Activated CD4-positive, CD25-positive, alpha-beta regulatory T cell treated with anti-CD3 and anti-CD28 coated beads, Interleukin-2, amount 50 U/mL, for 24 hours (primary cell): Measurements from ENCODE around the gene IRF2.

Experiments used
- ATAC-seq, 2 donors: fragments of 150-1000 bp; cut with Tn5 transposase; one replicate each; pipeline ENCODE4 v1.10.0; 2021; ENCODE audit warnings: mild to moderate bottlenecking in 1 of 2, moderate library complexity in 1 of 2

Gene IRF2

DNA sequence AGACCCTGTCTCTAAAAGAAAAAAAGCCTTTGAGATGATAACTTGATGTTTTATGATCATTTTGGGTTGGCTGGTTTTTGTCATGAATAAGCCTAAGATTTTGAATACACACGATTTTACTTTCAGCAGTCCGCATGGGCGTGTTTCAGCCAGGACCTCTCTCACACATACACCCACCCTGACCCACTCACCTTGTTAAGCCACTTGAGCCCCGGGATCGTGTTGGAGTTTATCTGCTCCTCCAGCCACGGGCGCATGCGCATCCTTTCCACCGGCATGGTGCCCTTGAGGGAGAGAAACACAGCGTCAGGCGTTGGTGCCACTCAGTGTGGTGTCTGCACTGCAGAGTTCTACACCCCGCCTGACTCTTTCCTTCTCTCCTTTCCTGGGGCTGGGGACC is 45.6 kb downstream of the IRF2 start:
- no peak for ATAC-seq

DNA sequence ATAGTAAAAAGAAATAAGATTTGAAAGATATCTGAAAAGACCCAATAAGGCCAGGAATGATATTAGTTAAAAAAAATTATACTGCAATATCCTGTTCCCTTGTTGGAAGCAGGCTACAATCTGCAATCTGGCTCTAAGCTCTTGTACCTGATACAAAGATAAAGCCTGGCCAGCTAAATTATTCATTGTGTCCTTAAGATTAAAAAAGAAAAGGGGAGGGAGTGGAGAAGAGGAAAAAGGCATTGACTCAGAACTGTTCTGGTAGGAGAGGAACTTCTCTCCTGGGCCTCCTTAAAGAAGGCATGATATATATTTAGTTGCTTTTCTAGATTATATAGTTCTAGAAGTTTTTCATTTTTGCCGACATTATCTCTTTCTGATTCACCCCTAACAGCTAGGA is 46.7 kb downstream of the IRF2 start:
- ATAC-seq: no peak

DNA sequence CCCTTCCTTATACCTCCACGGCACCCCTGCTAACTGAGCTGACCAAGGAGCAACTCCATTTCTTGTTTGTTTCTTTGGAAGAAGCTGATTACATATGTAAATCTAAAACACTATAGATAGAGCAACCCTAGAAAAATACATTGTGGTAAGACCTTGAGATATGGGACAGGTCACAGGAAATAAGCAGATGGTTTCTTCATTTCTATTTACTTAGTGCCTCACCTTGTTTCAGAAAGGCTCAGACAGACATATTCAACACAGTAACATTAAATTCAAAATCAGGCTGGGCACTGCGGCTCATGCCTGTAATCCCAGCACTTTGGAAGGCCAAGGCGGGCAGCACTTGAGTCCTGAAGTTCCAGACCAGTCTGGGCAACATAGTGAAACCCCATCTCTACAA is 47.3 kb downstream of the IRF2 start:
- ATAC-seq: no peak

DNA sequence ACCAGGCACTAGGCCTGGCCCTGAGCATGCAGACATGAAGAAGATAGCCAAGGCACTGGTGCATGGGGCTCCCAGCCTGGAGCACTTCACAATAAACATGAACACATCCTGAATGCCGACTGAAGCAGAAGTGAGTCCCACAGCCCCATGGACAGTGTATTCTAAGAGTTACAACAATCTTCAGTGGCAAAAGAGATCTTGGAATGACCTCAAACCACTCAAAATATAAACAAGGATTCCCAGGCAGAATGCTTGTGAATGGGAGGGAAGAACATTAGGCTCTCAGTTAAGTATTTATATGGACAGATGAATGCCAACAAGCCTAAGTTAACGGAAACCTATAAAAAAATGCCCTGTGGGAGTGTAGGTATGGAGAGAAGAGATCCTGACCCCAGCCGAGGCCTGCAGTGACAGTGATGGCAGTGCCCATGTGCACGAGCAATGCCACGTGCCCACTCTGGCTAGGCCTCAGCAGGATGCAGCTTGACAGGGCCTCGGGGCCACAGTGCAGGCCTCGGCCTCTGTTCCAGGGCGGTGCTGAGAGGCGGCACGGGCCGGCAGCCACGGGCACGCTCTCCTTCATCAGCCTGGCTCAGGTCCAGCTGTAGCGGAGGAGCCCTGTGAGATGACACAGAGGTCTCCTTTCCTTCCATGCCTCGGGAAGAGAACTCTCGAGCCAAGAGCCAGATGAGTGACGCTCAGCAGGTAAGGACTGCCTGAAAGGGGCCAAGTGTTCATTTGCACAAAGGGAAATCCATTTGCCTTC is 49.2 kb downstream of the IRF2 start:
- no peak for ATAC-seq

DNA sequence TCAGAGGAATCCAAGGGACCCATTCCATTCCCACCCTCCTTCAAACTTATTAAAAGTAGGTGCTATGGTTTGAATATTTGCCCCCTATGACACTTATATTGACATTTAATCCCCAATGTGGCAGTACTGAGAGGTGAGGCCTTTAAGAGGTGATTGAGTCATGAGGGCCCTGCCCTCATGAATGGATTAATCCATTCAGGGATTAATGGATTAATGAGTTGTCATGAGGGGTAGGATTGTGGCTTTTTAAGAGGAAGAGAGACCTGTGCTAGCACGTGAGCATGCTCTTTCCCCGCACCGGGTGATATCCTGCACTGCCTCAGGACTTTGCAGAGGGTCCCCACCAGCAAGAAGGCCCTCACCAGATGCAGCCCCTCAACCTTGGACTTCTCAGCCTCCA is 50.1 kb downstream of the IRF2 start:
- ATAC-seq: no peak

DNA sequence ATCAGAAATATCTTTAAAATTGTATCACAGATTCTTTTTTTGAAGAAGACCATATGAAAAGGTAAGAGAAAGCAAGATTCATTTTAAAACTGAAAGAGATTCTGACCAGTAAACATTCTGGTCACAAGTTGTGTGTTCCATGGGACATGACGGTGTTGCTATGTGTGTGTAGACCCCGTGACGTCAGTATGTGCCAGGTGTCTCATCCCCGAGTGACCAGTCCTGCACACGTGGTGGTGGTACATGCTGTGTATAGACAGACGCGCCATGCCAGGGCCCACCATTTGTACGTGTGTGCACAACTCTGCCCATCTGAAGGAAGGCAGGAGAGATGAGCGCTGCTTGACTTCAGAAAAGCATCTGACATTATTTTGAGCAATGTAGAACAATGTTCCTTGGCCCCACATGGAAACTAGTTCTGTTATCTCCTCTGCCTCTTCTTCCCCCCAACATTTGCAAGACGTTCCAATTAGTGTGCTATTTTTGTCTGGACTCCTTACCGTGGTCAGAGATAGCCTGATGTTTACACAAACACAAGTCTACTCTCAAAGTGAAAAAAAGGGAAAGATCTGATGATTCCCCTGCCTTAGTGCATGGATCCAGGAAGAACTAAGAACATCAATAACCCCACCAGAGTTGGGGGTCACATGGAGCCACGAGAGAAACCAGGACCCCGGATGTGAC is 51.2 kb downstream of the IRF2 start:
- no peak for ATAC-seq

DNA sequence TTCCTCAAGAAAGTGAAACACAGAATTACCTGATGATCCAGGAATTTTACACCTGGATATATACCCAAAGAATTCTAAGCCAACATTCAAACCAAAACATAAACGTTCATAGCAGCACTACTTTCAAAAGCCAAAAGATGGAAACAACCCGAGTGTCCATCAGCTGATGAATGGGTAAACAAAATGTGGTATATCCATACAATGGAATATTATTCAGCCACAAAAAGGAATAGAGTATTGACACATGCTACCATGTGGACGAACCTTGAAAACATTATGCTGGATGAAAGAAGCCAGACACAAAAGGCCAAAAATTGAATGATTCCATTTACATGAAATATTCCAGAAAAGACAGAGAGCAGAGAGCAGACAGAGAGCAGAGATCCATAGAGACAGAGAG is 52.0 kb downstream of the IRF2 start:
- ATAC-seq: no peak

DNA sequence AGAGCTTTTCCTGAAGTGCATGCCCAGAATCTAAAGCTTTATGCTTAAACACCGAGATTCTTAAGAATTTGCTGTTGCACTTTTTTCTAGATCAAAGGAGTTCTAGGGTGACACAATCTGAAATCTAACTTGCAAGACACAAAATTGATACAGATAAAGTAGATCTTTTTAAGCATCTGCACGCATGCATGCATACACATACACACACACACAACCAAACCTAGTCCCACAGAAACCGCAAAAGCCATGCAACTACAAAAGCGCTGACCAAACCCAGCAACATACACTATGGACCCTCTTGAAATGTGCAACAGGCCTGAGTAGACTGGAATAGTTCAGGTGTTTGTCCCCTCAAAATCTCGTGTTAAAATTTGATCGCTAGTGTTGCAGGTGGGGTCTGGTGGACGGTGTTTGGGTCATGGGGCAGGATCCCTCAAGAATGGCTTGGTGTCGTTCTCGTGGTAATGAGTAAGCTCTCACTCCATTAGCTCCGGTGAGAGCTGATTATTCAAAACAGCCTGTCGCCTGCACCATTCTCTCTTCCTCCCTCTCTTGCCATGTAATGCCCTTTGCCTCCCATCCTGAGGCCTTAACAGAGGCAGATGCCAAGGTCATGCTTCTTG is 52.7 kb downstream of the IRF2 start:
- ATAC-seq: no peak

DNA sequence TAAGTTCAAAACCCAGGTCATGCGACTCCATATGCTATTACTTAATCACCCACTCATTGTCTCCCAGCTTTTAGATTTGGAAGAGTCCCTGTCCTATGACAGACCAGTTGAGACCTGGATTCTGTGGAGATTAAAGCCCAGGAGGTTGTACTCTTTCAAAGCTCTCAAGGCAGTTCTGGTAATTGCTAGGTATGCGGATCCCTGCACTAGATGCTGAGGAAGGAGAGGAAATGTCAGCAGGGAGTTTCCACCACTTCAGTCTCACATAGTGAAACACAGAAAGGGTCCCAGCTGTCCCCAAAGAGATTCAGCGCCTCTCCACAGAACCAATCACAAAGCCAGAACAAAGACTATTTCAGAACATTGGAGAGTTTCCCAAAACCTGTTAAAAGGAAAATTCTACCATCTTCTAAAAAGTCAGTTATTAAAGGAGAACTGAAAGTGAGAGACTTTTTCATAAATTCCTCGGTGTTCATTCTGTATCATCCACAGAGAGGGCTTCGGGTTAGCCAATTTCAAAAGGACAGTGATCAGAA is 53.4 kb downstream of the IRF2 start:
- no peak for ATAC-seq

DNA sequence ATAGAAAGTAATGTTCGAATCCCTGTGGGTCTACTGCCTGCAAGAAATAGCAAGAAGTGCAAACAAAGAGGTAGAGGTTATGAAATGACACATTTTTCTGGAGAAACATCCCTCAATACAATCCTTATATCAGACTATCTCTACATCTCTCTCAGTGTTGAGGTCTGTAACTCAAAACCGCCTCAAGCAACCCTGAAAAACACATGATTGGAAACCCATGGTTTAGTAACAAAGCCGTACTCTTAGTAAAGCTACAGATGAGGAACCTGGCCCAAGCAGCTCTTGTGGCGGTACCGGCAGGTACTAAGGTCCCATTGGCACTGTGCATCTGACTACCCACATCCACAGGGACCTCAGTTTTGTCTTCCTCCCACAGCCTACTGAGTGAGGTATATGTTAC is 53.9 kb downstream of the IRF2 start:
- ATAC-seq: no peak

DNA sequence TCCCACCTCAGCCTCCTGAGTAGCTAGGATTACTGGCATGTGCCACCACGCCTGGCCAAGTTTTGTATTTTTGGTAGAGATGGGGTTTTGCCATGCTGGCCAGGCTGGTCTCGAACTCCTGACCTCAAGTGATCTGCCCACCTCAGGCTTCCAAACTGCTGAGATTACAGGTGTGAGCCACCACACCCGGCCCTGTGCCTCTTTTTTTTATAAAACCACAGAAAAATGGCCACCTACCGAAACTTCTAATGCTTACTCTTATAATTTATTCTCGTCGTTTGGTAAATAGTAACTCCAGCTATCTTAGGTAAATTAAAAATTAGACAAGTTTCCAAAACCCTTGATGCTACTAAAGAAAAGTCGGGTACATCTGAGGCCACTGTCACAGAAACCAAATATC is 54.4 kb downstream of the IRF2 start:
- ATAC-seq: no peak

DNA sequence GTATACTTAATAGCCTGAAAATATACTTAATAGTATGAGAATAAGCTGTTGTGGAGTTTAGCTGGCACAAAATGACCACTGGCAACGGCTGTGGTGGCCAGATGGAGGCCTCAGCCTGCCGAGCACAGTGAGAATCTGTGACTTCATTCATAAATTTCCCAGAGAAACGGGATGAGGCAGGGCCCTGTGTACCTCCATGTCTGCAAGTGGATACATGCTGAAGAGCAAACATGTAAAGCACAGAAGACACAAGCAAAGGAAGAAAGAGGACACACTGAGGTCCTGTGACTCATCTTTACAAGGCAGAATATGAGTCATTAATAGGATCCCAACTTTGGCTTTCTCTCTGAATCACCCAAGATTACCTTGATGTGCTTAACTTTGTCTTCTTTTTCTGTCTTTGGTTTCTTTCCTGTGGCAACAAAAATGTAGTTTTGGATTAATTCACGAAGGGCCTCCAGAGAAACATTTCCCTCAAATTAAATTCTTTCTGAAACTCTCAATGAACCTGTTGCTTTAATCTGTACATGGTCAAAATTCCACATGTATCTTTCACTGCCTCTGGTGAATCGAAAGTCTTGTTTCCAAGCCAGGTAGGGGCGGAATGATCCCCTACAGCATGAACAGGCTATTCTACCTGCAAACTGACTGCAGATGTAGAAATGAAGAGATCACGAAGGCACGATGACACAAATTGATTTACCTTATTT is 56.4 kb downstream of the IRF2 start:
- ATAC-seq: peak; percentile 86 to 88

DNA sequence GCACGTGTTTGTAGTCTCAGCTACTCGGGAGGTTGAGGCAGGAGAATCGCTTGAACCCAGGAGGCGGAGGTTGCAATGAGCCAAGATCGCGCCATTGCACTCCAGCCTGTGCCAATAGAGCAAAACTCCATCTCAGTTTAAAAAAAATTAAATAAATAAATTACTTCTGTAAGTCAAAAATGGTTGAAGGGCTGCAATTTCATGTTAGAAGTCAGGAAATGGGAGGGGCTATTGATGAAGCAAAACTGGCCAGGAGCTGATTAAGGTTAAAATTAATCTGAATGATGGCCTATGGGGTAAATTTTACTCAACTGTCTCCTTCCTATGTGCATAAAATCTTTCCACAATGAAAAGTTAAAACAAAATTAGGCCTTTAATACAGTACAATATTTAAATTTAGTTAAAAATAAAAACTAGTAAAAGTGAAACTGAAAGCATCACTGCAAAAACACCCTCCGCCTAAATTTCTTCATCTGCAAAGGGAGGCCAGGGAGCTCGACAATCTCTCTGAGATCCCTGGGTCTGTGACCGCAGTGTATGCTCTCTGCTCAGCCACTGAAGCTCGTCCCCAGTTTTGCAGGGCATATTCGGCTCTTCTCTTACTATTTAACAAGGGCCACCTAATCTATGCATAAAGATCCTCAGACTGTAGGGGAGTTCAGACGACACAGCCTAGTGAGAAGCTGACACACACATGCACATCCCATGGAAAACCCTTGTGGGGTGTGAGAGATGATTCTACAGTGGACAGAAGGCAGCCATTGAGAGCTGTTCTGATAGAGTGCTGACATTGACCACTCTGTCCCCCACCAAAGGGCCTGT is 57.2 kb downstream of the IRF2 start:
- peak; percentile 48 to 66 for ATAC-seq

DNA sequence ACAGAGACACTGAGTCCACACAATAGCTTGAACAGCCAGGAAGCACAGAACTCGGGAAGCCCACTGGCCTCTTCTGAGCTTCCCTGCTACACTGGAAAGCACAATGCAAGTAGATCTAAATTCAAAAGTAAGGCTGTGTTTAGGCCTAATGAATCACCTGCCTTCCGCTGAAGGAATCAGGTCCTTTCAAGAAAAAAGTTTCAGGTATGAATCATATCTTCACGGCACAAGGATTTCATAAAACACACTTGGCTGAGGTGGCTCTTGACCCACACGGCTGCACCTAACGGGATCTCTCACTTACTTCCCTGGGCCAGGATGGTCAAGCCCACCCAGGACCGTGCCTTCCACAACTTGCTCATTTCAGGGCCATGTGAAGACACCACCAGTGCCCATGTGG is 59.3 kb downstream of the IRF2 start:
- peak; percentile 15 to 23 for ATAC-seq

DNA sequence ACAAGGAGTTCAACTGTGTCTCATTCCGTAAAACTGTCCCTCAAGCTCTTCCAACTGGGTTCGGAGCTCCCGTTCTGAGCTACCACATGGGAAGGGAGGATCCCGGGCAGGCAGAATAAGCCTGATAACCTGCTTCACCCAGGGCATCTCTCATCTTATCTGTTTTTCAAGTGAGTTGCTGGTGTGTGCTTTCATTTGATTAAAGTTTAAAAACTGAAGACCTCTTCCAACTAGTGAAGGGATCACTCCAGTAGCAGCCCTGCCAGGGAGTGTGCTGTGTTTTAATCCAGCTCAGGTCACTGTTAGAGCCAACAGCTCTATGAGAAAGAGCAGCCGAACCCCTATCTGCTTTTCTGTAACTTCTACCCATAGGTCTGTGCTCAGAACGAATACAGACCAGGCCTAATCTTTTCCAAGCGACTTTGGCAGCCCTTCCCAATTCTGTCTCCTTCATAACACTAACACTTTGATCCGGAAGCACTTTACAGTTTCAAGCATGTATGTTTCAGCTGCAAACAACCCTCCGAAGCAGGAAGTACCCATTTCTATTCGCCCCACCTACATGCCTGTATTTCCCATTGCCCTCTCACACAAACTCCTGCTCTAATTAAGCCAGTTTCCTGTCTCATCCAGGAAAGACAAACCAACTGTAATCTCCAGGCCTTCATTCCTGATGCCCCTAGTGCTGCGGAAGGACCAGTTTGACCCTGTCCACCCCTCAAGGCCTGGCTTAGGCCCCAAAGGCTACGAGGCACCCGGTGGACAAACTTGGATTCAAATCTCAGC is 60.9 kb downstream of the IRF2 start:
- no peak for ATAC-seq

DNA sequence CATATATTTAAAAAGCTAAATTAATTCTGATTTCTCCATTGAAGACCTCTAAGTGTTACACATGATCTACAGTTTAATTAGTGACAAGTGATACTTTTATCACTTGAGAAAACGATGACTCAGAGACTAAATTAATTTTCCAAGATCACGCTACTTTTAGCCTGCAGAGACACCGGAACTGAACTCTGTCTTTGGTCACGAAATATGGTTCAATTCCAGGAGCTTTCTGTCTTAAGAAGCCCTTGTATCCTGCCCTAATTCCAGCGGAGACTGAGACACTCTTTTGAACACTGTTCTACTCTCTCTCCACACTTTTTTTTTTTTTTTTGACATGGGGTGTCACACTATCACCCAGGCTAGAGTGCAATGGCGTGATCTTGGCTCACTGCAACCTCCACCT is 63.6 kb downstream of the IRF2 start:
- ATAC-seq: no peak

DNA sequence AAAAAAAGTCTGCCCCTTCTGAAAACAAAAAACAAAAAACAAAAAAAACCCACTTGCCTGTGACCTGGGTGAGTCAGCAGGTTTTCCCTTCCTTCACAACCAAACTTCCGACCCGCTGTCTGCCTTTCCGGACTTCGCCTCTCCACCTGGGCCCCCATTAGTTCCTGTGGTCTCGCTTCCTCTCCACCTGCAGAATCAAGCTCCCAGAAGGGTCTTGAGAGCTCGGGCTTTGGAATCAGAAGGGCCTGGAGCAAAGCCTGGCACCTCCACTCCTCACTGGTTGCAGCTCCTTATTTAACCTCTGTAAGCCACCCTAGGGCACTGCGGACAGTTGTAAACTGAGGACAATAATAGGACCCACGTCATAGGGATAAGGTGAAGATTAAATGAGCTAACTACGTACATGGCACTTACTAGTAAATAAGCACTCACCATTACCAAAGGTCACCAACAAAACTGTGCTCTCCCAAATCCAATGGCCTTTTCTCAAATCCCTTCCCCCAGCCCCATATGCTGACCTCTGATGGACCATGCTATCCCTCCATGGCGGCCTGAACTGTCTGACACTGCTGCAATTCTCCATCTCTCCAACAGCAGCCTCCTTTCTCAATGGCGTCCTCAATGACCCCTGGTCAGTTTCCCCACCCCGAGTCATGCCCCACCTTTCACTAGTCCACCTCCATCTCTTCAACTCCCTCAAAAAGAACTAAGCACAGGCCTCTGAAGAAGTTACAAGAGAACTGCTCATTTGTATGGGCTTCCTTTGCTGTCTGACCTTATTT is 64.2 kb downstream of the IRF2 start:
- ATAC-seq: peak; percentile 10 to 50

DNA sequence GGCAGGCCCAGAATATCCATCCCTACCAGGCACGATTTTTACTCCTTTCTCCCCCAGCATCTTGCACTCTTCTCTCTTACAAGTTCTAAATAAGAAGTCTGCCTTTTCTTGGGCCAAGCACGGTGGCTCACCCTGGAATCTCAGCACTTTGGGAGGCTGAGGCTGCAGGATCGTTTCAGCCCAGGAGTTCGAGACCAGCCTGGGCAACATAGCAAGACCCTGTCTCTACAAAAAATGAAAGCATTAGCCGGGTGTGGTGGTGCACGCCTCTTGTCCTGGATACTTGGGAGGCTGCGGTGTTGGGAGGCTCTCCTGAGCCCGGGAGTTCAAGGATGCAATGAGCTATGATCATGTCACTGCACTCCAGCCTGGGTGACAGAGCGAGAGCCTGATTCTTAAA is 64.8 kb downstream of the IRF2 start:
- ATAC-seq: peak in 1 of 2 donors; percentile 41

DNA sequence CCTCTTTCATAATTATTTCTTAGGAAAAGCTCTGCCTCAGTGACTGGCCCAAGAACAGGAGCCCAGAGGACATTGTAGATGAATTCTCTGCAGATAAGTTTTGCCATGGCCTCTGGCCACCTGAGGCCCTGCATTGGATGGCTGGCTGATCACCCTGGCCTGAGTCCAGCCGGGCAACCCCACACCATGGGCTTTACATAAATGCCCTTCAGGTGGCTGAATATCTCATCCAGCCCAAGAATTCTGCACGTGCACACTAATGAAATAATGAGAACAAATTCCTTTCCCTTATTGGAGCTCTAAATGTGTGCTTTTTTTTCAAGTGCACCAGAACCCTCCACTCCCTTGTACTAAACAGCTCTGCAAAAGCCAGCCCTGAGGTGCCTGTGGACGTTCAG is 65.7 kb downstream of the IRF2 start:
- no peak for ATAC-seq

DNA sequence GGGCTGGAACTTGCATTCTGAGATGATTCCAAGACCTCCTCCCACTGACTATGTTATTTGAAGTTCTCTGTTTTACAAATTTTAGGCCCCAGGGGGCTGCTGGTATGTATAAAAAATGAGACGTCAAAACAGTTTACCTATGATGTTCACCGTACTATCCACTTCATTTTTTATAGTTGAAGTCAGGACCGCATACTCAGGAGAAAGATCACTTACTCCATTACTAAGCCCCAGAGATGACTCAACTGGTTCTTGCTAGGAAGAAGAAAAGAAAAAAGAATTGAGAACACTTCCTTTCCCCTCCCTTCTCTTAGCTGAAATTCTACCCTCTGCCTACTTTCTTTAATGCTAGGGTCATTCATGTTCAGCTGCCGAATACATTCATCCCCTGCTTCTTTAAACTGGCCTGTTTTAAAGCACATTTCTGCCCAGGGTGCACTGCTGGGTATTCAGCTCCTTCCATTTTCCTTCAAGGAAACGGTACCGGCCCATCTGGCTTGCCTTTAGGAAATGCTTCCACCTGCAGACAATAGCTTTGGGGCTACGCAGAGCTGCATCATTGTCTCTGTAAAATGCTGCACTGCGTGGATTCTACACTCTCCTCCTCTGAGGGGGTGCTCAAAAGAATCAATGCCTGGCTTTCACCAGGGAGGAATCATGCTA is 66.2 kb downstream of the IRF2 start:
- ATAC-seq: peak; percentile 37 to 68
